Esophagus (tissue), 2 donors: Measurements from ENCODE around the gene ESRRG. TPM values are rescaled to one million over a fixed set of nuclear protein-coding genes. Genes with fewer than 3 reads are reported as not detected.
A peak's percentile ranks its signal among the peaks of the same experiment; 100 is the strongest.

Experiments
- H3K27ac ChIP-seq, 2 donors: one replicate each; pipeline ENCODE4 v1.5.1; 2013; ENCODE audit warnings: low read depth in 2 of 2, mild to moderate bottlenecking in 2 of 2, inconsistent platforms in 1 of 2, low read length in 1 of 2, moderate library complexity in 1 of 2
- H3K27me3 ChIP-seq, 2 donors: one replicate each; pipeline ENCODE4 v1.6.1; 2013; ENCODE audit warnings: low read length in 2 of 2, control low read depth in 1 of 2, mild to moderate bottlenecking in 1 of 2; ENCODE audit not compliant: insufficient read depth in 2 of 2, control insufficient read depth in 1 of 2
- H3K36me3 ChIP-seq, 2 donors: one replicate each; pipeline ENCODE4 v1.6.1; 2013; ENCODE audit warnings: low read length in 1 of 2; ENCODE audit not compliant: control insufficient read depth in 2 of 2, insufficient read depth in 2 of 2
- H3K4me1 ChIP-seq, 2 donors: one replicate each; pipeline ENCODE4 v1.6.1; 2013; ENCODE audit warnings: low read length in 1 of 2; ENCODE audit not compliant: control insufficient read depth in 2 of 2, insufficient read depth in 2 of 2
- H3K4me3 ChIP-seq, 2 donors: one replicate each; pipeline ENCODE4 v1.5.1; 2013; ENCODE audit warnings: low read length in 2 of 2, mild to moderate bottlenecking in 2 of 2, low read depth in 1 of 2, moderate library complexity in 1 of 2
- H3K9me3 ChIP-seq, 2 donors: one replicate each; pipeline ENCODE4 v1.6.1; 2013; ENCODE audit warnings: mild to moderate bottlenecking in 2 of 2, low read depth in 1 of 2, low read length in 1 of 2, moderate library complexity in 1 of 2; ENCODE audit not compliant: control insufficient read depth in 2 of 2, insufficient read depth in 1 of 2
- WGBS, 2 donors: extraction: QIAGEN DNeasy Blood & Tissue Kit; methylation state at CpG; one replicate each; pipeline ENCODE4 v1.1.7; 2013; 5-methylcytosine and 5-hydroxymethylcytosine counted together
- polyA plus RNA-seq, 2 donors: library from polyadenylated mRNA; stranded (reverse); fragments of 200-250 nt; gene quantifications; one replicate each; pipeline ENCODE4 v1.2.3, GENCODE V29; 2013
- donor health status: healthy with polysubstance abuse.
- donor health status: Bipolar disorder and iron deficiency.

Gene ESRRG
- polyA plus RNA-seq, 2 donors: 0.12 TPM

- H3K4me3 ChIP-seq: no peak overlapping the region
- no peaks in the 10 kb centered on the region for H3K4me1 ChIP-seq
- no peaks in the 10 kb centered on the region for H3K27me3 ChIP-seq
- no peaks in the 10 kb centered on the region for H3K9me3 ChIP-seq
- no peak overlapping the region for H3K27ac ChIP-seq
- H3K36me3 ChIP-seq: no peaks in the 10 kb centered on the region
- WGBS, 2 donors: 39 to 40% methylated on average over 2 of the region's 2 CpGs
Measured at GRCh38 chr1:216742625-216743024, 19.4 kb upstream of the ESRRG start.

GRCh38 chr1:216740331-216740730 lies 17.1 kb upstream of the ESRRG start:
- Histone ChIP-seq H3K4me1 (no peaks in the 10 kb centered on the region), H3K27me3 (no peaks in the 10 kb centered on the region), H3K4me3 (no peak overlapping the region), H3K27ac (no peak overlapping the region), H3K9me3 (no peaks in the 10 kb centered on the region), H3K36me3 (no peaks in the 10 kb centered on the region)
- 49 to 54% methylated on average over 2 of the region's 2 CpGs for WGBS, 2 donors

- Histone ChIP-seq H3K4me1 (no peaks in the 10 kb centered on the region), H3K9me3 (no peaks in the 10 kb centered on the region), H3K4me3 (no peak overlapping the region), H3K27ac (no peak overlapping the region), H3K36me3 (no peaks in the 10 kb centered on the region), H3K27me3 (no peaks in the 10 kb centered on the region)
- WGBS, 2 donors: 49 to 58% methylated on average over 5 of the region's 5 CpGs
Measured at GRCh38 chr1:216739793-216740192, 16.6 kb upstream of the ESRRG start.

GRCh38 chr1:216732121-216732520 lies 8.9 kb upstream of the ESRRG start:
- Histone ChIP-seq H3K4me3 (no peak overlapping the region), H3K27me3 (no peaks in the 10 kb centered on the region), H3K9me3 (no peaks in the 10 kb centered on the region), H3K4me1 (no peaks in the 10 kb centered on the region), H3K27ac (no peak overlapping the region), H3K36me3 (no peaks in the 10 kb centered on the region)
- WGBS, 2 donors: 88 to 90% methylated on average over 4 of the region's 4 CpGs

DNA sequence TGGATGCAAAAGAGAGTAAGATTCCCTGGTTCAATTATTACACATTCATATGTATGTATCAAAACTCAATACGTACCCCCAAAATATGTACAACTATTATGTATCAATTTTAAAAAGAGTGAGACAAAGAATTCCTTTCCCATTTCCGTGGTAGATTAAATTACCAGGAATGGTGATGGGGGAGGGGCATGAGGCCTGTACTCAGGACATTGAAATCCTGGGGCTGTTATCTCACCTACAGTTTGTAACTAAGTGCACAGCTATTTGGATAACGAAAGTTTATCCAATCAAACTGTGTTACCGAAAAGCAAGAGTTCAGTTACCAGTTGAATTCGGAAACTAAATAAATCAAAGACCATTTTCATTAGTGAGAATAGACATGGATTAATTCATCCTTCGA lies 8.3 kb upstream of the ESRRG start:
- Histone ChIP-seq H3K4me3 (no peak overlapping the region), H3K4me1 (no peaks in the 10 kb centered on the region), H3K36me3 (no peaks in the 10 kb centered on the region), H3K9me3 (no peaks in the 10 kb centered on the region), H3K27ac (no peak overlapping the region), H3K27me3 (no peaks in the 10 kb centered on the region)
- WGBS, 2 donors: 83 to 89% methylated on average over 6 of the region's 6 CpGs

- peaks cover 0 to 5% of the 10 kb centered on the region in 2 donors for H3K4me1 ChIP-seq
- H3K27ac ChIP-seq: no peak overlapping the region
- H3K27me3 ChIP-seq: no peaks in the 10 kb centered on the region
- H3K36me3 ChIP-seq: no peaks in the 10 kb centered on the region
- no peaks in the 10 kb centered on the region for H3K9me3 ChIP-seq
- no peak overlapping the region for H3K4me3 ChIP-seq
Measured at GRCh38 chr1:216726435-216726834, 3.2 kb upstream of the ESRRG start.

GRCh38 chr1:216722821-216723220 lies 408 bp downstream of the ESRRG start:
- no peaks in the 10 kb centered on the region for H3K36me3 ChIP-seq
- H3K4me1 ChIP-seq: peaks cover 0 to 5% of the 10 kb centered on the region in 2 donors
- no peaks in the 10 kb centered on the region for H3K9me3 ChIP-seq
- H3K4me3 ChIP-seq: peak overlapping the region in 1 of 2 donors; percentile 49
- no peaks in the 10 kb centered on the region for H3K27me3 ChIP-seq
- 4 to 5% methylated on average over 6 of the region's 6 CpGs for WGBS, 2 donors
- no peak overlapping the region for H3K27ac ChIP-seq

- Histone ChIP-seq H3K27me3 (no peaks in the 10 kb centered on the region), H3K4me3 (no peak overlapping the region), H3K27ac (no peak overlapping the region), H3K9me3 (no peaks in the 10 kb centered on the region), H3K4me1 (peaks cover 0 to 5% of the 10 kb centered on the region in 2 donors), H3K36me3 (no peaks in the 10 kb centered on the region)
- WGBS, 2 donors: 39 to 51% methylated on average over 2 of the region's 2 CpGs
Measured at GRCh38 chr1:216721863-216722262, 1.4 kb downstream of the ESRRG start.

GRCh38 chr1:216721062-216721461 lies 2.2 kb downstream of the ESRRG start:
- no peaks in the 10 kb centered on the region for H3K9me3 ChIP-seq
- H3K27ac ChIP-seq: no peak overlapping the region
- H3K4me1 ChIP-seq: peaks cover 0 to 5% of the 10 kb centered on the region in 2 donors
- H3K36me3 ChIP-seq: no peaks in the 10 kb centered on the region
- WGBS, 2 donors: 55 to 65% methylated on average over 5 of the region's 5 CpGs
- H3K4me3 ChIP-seq: no peak overlapping the region
- no peaks in the 10 kb centered on the region for H3K27me3 ChIP-seq

DNA sequence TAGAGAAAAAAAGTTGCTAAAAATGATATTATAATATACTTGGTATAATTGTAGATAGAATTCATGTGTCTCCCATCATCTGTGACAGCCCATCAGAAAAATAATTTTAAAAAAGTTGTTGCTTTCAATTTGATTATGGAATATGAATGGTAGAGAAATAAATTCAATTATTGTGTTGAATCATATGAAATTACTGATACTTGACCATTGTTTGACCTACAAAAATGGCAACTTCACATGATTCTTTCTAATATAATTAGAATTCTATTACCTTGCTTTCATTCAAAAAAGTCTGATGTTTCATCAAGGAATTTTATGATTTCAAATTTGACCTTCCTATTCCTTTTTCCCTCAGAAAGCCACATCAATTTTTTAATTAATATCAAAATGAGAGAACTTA lies 11.5 kb downstream of the ESRRG start:
- H3K9me3 ChIP-seq: no peaks in the 10 kb centered on the region
- H3K4me1 ChIP-seq: no peaks in the 10 kb centered on the region
- no peaks in the 10 kb centered on the region for H3K27me3 ChIP-seq
- H3K27ac ChIP-seq: no peak overlapping the region
- H3K36me3 ChIP-seq: no peaks in the 10 kb centered on the region
- no peak overlapping the region for H3K4me3 ChIP-seq
